Measurements from ENCODE around the gene LDB3.

The LDB3 gene

DNA sequence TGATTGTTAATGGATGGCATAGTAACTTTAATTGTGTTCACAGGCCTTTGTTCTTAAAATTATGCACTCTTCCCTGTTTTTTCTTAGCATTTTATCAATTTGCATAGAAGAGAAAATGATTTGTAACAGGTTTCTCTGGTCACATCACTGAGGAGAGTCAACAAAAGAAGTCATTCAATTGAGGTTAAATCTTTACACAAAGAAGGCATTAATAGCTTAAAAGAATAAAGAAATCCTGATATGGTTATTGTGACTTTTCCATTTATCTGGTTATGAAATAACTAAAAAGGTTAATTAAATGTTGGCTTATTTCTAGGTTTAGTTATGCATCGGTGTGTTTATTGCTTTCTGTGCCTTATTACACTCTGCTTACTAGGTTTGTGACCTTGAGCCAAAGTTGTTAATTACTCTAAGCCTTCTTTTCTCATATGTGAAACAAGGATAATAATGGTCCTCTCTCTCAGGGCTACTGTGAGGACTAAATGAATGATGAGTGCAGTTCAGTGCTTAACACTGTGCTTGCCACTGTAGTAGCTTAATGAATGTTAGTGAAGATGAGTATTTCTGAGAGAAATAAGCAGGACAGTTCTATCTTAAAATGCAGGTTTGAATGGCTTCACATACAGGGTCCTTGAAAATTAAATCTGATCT lies 100.2 kb downstream of the LDB3 start:
- no peak for DNase-seq

DNA sequence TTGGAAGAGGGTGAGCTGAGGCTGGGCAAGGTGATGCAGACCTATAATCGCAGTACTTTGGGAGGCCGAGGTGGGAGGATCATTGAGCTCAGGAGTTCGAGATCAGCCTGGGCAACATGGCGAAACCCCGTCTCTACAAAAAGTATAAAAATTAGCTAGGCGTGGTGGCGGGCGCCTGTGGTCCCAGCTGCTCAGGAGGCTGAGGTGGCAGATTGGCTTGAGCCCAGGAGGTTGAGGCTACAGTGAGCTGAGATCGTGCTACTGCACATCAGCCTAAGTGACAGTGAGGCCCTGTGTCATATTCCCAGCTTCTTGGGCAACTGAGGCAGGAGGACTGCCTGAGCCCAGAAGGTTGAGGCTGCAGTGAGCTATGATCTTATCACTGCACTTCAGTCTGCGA lies 101.7 kb downstream of the LDB3 start:
- no peak for DNase-seq

DNA sequence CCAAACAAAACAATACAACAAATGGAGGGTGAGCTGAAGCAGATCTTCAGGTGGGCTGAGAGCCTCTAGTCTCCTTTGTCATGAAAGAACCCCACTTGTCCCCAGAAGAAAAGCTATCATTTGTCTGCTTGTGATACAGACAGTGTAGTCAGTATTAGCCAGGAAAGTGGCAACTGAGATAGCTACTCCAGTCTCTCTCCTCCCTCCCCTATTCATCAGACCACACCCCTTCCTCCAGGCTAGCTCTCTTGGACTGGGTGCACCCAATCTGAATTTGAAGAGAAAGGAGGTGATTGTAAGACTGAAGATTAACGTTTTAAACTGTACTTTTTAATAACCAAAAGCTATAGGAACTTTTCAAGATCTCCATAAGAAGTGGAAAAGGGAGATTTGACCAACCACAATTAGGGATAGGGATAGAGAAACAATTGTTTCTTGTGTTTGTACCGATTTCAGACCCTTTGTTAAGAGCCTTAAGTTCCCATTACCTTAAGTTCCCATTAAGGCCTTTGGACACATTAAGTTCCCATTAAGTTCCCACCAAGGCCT lies 102.2 kb downstream of the LDB3 start:
- no peak for DNase-seq

DNA sequence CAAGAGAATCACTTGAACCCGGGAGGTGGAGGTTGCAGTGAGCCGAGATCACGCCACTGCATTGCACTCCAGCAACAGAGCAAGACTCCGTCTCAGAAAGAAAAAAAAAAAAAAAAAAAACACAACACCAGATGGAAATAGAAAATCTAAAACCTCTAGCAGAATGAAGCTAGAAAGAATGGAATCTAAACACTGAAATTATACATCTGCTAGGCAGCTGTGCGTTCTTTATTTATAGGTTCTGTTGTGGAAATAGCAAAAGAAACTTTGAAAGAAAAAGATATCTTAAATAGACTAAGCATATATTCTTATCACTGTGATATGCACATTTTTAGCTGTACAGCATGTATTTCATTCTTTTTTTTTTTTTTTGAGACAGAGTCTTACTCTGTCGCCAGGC lies 105.2 kb downstream of the LDB3 start:
- DNase-seq = no peak

GRCh38 chr10:86775056-86775869 lies 107.0 kb downstream of the LDB3 start:
- DNase-seq = no peak

DNA sequence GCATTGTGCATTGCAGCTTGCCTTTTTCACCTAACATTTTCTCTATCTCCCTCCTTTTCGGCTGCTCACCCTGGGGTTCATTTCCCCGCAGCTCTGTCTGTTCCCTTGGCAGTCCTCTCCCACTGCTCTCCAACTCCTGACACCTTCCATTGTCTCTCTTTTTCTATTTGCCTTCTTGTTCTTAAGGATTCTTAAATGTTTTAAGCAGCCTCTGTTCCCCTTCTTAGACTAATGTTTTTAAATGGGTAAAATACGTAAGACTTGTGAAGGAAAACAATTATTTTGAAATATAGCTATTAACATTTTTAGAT lies 107.5 kb downstream of the LDB3 start:
- no peak for DNase-seq

GRCh38 chr10:86779220-86780017 lies 111.1 kb downstream of the LDB3 start:
- no peak for DNase-seq

DNA sequence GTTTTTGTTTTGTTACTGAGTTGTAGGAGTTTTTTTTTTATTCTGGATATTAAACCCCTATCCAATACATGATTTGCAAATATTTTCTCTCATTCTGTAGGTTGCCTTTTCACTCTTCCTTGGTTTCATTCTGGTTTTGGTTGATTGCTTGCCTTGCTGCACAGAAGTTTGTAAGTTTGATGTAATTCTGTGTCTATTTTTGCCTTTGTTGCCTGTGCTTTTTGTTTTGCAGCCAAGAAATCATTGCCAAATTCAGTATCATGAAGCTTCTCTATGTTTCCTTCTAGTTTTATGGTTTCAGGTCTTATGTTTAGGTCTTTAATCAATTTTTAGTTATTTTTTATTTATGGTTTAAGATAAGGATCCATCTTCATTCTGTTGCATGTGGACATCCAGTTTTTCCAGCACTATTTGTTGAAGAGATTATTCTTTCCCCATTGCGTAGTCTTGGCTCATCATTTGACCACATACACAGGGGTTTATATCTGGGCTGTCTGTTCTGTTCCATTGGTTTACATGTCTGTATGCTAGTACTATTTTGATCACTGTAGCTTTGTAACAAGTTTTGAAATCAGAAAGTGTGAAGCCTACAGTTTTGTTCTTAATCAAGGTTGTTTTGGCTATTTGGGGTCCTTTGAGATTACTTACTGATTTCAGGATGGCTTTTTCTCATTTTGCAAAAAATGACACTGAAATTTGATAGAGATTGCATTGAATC lies 114.5 kb downstream of the LDB3 start:
- no peak for DNase-seq

DNA sequence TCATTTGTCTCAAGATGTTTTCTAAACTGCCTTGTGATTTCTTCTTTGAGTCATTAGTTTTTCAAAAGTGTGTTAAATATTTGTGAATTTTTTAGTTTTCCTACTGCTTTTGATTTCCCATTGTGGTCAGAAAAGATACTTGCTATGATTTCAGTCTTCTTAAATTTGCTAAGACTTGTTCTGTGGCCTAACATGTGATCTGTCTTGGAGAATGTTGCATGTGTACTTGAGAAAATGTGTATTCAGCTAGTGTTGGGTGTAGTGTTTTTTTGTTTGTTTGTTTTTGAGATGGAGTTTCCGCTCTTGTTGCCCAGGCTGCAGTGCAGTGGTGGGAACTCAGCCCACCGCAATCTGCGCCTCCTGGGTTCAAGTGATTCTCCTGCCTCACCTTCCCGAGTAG lies 116.7 kb downstream of the LDB3 start:
- DNase-seq = no peak
